ENCODE results near the gene KRT78.
"Not testable (repeated sequence)": the region's sequence is repeated elsewhere in the genome, so short reads cannot be mapped to it uniquely, and the experiment has no call there.

The KRT78 gene

DNA sequence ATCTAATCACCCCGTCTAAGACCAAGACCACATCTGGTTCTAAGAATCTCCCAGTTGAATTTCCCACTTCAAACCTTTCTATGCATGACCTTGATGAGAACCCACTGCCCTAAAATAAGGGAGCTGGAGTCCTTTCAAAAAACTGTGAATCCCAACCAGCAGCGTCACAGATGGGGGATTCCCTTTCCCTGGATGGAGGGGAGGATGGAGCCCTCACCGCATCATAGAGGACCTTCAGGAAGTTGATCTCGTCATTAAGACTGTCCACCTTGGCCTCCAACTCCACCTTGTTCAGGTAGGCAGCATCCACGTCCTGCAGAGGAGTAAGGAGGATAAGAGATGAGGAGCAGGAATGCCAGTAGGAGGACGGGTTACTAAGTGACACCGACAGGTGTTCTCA lies 39.6 kb downstream of the KRT78 start:
- DNase-seq = no peak

DNA sequence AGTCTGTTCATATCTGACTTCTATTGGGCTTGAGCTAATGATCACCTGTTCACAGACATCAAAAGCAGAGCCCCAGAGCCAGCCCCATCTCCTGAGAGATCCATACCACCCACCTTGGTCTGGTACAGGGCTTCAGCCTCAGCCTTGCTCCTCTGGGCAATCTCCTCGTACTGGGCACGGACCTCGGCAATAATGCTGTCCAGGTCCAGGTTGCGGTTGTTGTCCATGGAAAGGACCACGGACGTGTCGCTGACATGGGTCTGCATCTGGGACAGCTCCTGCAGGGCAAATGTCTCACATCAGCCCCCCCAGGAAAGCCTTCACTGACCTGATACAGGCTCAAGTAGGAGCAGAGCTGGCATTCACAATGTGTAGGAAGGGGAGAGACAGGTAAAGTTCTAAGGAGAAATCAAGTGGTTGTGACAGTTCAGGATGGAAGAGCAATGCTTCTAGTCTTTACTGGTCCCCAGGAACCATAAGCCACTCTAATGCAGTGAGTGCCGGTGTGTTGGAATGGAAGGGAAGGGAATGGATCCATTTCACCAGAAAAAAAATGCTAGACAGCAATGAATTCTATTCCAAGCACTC lies 40.1 kb downstream of the KRT78 start:
- DNase-seq = no peak

DNA sequence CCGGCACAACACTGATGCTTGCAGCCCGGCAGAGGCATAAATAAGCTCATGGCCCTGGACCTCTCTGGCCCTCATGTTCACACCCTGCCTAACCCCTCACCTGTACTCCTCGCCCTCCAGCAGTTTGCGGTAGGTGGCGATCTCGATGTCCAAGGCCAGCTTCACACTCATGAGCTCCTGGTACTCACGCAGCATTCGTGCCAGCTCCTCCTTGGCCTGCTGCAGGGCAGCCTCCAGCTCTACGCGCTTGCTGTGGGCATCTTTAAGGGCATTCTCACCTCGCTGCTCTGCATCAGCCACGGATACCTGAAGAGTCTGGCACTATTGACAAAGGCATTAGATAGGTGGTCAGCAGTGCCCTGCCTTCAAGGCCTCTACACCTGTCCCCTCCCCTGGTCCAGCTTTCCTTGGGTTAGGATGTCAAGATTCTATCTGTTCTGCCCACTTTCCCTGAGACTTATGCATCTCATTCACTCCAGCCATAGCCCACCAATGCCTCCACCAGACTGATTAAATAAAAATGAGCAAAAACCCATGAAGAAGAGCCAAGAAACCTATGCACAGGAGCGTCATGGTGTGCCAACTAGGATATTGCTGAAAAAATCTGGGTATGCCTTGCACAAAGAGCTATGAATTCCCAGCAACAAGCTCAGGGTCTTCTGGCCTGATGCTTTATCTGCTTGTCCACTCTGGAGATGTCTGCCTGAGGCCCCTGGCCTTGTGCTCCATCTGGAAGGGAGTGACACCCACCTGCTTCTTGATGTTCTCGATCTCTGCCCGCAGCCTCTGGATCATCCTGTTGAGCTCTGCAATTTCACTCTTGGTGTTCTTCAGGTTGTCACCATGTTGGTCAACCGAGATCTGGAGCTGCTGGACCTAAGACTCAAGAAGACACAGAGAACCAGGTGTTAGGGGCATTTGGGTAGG lies 41.0 kb downstream of the KRT78 start:
- no peak for DNase-seq

DNA sequence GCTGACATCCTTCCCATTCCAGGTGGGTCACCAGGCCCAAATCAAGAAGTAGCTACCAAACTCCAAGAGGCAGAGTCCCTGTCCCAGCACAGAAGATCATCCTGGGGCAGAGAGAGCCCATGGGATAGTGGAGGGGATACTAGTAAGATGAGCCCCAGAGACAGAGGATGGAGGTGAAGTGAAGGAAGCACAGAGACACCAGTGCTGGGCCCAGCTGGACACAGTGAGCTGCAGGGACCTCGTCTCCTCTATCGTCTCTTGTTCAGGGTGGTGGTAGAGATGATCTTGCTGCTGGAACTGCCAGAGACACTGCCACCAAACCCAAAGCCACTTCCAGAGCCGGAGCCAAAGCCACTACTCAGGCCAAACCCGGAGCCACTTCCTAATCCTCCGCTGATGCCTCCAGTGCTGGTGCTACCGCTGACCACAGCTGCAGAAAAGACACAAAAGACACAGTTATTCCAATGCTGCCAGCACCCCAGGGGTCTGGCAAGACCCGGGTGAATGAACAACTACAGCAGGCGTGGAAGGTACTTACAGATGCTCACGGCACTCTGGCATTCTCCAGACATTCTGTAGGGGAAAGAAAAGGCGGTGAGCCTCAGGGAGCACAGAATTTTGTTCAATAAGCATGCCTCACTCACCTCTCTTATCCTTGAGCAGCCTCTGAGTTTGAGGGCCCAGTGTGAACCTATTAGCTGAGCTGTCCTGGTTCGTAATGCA lies 41.8 kb downstream of the KRT78 start:
- DNase-seq = no peak

DNA sequence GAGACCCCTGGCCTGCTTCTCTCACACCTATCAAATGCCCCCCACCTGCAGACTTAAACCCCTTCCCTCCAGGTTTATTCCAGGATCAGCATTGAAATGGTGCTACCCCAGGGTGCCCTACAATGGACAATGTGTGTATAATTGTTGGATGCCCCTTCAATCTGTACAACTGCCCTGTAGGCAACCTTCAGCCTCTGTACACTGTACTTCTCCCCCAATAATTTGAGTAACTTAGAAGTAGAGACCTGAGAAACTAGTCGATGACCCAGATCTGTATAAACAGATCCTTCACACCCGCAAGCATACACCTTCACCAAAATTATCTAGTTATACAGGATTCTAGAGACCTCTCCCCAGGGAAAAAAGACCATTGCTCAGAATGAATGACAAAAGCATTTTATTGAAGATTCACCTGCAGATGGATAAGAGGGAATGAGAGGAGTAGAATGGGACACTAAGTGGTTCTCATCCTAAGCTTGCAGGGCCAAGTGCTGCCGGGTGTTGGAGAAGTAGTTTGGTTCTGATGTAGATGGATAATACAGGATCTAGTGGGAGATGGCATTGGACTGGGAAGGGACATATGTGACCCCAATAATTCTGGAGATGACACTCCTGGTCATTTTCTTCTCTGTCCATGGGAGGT lies 42.5 kb downstream of the KRT78 start:
- DNase-seq = no peak

DNA sequence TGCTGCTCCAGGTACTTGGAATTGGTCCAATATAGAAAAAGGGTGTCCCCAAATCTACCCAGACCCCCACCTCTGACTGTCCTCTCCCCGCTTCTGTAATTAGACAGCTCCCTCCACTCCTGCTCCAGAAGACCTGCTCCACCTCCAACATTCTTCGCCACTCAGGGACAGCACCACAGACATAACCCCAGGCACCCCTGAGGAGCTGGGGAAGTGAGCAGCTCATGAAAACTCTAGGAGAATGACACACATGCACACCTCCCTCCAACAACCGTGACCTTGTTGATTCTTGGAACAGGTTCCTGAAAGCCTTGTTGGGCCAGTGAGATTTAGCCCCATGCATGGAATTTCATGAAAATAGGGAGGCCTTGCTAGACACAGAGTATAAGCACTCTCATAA lies 43.1 kb downstream of the KRT78 start:
- DNase-seq = no peak

DNA sequence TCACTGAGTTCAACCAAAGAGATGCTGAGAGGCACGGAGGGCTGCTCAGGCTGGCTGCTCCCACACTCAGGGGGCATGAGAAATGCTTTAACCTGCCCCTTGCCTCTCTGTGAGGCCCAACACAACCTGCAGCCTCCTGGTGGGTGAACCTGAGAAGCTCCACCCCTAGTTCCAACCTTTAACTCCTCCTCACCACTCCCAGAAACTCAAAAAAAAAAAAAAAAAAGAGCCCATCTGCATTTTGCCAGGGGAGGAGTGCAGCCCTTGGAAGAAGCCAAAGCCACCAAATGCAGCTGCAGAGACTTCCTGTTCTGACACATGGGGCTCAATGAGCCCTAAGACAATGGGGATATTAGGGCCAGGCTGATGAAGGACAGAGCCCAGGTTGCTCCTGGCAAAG lies 43.8 kb downstream of the KRT78 start:
- no peak for DNase-seq

DNA sequence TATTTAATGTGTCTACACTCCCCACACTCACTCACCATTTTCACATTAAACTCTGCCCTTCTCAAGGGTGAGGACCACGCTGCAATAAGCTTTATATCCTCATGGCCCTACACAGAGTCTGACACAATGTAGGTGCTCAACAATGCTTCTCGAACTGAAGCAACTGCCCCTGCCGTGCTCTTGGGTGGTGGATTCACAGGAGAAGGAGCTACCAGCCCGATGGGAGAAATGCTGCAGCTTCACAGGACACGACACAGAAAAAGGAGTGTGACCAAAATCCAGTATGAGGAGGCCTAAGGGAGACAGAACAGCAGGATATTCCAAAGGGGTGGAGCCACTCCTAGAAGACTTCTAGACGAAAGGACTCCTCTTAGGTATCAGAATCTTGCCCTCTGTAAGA lies 46.4 kb downstream of the KRT78 start:
- no peak for DNase-seq

DNA sequence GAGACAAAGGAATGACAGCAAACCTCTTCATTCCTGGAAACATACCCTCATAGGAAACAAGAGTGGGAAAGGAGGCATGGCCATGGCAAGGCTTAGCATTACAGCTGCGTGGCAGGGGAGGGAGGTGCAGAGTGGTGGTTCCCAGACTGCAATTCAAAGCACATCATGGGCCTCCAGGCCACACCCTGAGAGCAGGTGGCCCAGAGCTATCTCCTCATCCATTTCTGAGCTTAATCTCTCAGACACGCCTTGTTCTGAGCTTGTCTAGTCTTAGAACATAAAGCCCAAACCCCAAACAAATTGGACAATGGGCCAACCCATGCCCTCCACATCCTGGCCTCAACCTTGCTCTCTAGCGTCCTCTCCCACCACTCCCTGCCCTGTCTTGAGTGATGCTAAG lies 47.0 kb downstream of the KRT78 start:
- DNase-seq = no peak

DNA sequence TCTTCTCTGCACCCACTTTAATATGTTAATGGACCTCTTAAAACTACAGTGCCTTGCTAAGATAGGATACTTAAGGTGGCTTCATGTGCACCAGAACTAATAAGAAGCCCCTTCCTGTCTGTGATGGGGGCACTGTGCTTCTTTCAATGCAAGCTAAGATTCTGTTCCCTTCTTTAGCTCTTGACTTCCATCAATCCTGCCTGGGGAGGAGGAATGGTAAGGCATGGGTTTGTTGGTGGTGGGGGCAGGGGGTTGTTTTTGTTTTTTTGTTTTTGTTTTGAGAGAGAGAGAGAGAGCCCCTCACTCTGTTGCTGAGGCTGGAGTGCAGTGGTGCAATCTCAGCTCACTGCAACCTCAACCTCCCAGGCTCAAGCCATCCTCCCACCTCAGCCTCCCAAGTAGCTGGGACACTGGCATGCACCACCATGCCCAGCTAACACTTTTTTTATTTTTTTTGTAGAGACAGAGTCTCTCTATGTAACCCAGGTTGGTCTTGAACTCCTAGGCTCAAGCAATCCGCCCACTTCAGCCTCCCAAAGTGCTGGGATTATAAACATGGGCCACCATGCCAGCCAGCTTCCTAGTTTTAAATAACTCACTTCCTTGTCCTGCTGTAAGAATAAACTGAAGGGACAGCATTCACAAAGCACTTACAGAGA lies 48.4 kb downstream of the KRT78 start:
- DNase-seq = no peak

DNA sequence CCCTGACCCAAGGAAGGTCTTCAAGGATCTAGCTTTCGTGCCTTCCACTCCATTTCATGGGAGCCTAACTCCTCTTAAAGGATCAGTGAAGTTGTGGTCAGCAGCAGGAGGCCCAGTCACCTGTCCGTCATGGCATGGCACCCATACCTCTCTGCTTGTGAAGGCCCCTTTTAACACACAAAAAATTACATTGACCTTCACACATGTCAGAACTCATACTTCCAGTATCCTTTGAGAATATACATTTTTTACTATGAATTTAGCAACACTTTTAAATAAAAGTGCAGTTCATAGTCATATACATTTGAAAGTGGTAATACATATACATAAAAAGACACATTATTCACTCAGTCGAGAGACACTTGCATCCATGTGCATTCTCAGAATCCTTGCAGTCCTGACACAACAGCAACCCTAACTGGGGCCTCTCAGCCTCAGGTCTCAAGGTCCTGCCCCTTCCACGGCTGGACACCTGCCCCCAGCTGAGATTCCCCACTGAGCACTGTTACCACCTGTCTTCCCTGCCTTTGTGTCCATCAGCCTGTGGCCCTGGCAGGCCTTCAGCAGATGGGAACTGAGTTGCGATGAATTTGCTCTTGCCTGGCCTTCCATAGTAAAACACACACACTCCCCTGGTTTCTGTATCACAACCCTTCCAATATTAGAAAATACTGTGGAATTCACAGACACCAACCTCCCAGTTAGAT lies 49.1 kb downstream of the KRT78 start:
- DNase-seq = no peak

DNA sequence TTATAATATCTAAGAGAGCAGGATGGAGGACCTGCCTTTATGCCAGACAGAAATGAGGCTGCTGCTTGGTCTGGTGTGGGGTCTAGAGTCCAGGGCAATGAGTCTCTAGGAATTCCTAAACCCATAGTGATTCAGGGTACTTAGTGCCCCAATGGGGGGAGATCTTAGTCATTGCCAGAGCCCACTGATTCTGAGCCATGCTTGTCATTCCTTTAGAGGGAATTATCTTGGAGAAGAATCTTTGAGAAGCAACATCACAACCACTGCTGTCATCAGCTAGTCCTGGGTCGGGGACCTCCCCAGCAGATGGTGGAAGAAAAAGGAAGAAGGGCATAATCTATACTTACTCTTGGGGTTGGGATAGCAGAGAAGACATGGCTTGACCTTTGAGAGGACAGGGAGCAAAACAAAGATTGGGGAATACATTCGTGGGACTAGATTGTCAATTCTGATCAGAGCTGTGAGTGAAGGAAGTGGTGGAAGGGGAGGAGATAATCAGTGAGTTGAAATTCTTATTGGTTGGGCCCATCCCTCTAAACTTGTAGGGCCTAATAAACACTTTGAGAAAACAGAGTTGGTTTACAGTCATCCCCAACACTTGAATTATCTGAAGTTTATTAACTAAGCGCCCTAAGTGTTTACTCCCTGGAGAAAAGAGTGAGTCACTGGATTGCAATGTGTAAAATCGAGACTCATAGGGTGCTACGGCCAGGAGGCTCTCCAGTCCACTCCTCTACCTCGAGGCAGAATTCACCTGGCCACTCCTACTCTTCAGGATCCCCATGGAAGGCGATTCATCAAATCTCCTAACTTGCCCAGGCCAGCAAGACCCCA lies 49.9 kb downstream of the KRT78 start:
- no peak for DNase-seq

DNA sequence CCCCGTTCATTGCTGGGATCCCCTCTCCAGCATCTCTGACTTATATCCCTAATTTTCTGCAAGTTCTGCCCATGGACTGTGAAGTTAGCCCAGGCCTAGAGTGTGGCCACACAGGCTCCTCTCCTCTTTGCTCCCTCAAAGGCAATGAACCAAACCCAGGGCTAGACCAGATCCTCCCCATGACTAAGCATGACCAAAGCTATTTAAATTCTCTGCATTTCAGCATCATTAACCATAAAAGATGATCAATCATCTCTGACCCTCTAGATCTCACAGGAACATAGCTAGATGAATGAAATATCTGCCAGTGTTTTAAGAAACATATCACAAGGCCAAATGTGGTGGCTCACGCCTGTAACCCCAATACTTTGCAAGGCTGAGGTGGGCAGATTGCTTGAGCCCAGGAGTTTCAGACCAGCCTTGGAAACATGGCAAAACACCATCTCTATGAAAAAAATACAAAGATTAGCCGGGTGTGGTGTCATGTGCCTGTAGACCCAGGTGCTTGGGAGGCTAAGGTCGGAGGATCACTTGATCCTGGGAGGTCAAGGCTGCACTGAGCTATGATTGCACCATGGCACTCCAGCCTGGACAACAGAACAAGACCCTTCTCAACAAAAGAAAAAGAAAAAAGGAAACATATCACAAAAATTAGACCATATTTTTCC lies 50.7 kb downstream of the KRT78 start:
- DNase-seq = no peak

DNA sequence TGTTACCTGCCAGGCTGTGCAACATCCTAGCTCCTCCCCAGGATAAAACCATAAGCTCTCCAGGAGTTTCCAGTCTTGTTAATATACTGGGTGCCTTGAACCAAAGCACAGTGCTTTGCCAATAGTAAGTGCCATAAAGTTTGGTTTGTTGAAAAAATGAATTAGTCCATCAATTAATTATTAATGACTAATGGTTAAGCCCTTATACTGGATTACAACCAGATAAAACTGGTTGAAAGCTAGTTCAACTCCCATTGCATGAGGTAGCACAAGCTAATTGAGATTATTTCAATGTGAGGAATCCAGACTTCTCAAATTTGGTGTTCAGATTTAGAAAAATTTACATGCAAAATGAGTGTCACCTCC lies 51.3 kb downstream of the KRT78 start:
- DNase-seq = no peak

DNA sequence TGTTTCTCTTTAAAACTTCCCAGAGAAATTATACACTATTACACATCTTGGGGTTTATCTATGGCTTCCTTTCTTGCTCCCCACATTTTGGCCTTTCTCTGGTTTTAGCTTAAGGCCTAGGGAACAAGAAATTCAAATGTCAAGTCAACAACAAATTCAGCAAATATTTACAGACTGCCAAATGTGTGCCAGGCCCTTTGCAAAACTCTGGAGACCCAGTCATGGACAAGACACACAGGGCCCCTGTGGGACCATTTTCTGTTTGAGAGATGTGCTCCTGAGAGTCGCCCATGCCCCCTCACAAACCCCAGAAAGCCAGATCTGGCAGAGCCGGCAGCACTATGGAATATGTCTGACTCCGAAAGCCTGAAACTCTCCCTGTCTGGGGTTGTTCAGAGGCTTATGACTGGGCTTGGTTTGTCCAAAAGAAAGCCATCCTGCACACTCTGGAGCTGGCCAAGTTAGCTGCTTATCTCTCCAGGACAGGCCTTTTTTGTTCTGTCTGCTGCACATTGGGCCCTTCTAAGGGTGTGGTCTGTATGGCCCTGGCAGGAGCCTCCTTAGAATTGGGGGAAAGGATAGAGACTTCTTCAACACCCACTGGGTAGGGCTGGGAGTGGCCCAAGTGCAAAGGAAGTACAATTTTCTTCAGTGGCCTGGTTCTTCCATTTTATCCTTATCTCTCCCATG lies 51.8 kb downstream of the KRT78 start:
- no peak for DNase-seq

DNA sequence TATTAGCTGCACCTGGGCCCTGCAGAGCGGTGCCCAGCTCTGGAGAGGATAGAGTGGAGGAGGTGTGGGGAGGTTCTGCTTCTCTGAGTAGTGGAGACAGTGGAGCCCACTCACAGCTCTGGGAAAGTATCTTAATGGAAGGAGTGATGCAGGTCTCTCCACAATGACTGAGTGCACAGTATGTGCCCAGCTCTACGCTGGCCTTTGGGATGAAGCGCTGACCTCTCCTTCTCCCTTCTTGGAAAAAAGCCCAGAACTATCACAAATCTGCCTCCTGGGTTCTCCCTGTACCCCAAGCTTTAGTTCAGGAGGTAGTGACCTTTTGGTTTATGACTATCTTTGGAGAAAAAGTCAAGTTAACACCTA lies 52.4 kb downstream of the KRT78 start:
- DNase-seq = no peak

DNA sequence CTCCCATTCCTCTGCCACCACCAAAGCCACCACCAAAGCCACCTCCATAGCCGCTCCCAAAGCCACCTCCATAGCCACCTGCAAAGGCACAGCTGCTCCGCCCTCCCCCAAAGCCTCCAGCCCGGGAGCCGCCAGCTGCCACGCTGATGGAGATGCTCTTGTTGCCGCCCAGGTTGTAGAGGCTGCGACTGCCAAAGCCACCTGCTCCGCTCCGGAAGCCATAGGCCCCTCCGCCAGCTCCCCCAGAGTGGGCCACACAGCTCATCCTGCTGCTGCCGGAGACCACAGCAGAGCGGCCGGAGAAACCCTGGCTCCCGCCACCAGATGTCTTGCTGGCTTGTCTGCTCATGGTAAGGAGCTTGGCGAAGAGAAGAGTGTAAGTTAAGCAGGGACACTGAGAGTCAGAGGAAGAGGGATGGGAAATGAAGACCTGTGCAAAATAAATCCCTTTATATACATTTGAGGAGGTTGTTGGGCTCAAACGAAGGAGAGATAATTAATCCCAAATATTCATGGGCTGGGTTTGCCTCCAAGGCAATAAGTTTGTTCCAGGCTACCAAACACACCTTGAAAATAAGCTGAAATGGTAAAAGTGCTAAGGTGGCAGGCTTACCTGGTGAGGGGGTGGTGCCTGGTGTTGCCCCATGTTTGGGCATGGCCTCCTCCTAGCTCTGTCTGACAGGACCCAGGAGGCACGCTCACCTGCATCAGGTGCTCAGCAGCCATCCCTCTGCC lies 52.9 kb downstream of the KRT78 start, which contains the start of gene KRT3:
Gene KRT3 (minus strand): TSS at position 424 of the 735 bp plus-strand sequence. CDS start 75 bp downstream, at position 349.
- DNase-seq = no peak

DNA sequence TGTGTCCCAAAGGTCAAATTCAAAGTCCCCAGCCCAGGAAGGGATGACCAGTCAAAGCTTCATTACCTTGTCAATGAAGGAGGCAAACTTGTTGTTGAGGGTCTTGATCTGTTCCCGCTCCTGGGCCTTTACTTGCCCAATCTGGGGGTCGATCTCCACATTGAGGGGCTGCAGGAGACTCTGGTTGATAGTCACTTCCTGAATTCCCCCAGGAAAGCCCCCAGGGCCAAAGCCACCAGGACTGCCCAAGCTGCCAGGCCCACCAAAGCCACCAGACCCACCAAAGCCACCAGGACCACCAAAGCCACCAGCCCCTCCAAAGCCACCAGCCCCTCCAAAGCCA lies 53.5 kb downstream of the KRT78 start:
- not testable (repeated sequence) for DNase-seq

All from NCI-H187 treated with DMSO at 0.1 percent for 48 hours (cell line).